ENCODE results near the gene WDFY1. TPM values are rescaled to one million over a fixed set of nuclear protein-coding genes. Genes with fewer than 3 reads are reported as not detected.
A peak's percentile ranks its signal among the peaks of the same experiment; 100 is the strongest.

Gene WDFY1
- total RNA-seq, 1 experiment from 2014 or later, result 44.7 TPM

- no peak for TF ChIP-seq REST (IDR thresholded peaks at IDR 0.05; ENCODE audit: low read depth)
- TF ChIP-seq POLR2A (IDR thresholded peaks at IDR 0.05; ENCODE audit: borderline replicate concordance, extremely low read depth, insufficient read depth, insufficient read length), result no peak
Observed at GRCh38 chr2:223841436-223842190, 103.5 kb downstream of the WDFY1 start (continued).

GRCh38 chr2:223837287-223838061 lies 107.7 kb downstream of the WDFY1 start, which contains the start of gene AP1S3:
Gene AP1S3, minus strand, starts transcription at chr2:223837582. Its CDS starts 132 bp downstream, at chr2:223837450.
- Histone ChIP-seq H3K4me2 (ENCODE audit: low read length) (peak within 1 kb of the TSS; percentile 97), H3K36me3 (ENCODE audit: control insufficient read depth in 1 of 2, insufficient read depth in 2 of 2, low read length in 2 of 2) (peaks cover 7 to 11% of the 10 kb centered on the region in 2 experiments), H3K4me1 (ENCODE audit: control insufficient read depth in 1 of 2, insufficient read depth in 2 of 2, low read length in 2 of 2) (peaks cover 38 to 39% of the 10 kb centered on the region in 2 experiments), H3K79me2 (ENCODE audit: insufficient read depth, low read length) (peaks cover 55% of the 10 kb centered on the region), H3K9me2 (ENCODE audit: insufficient read depth) (no peaks in the 10 kb centered on the region), H3K27me3 (ENCODE audit: insufficient read depth, low read length) (no peaks in the 10 kb centered on the region), H3K9ac (ENCODE audit: low read length) (peak within 1 kb of the TSS; percentile 84), H4K20me1 (ENCODE audit: insufficient read depth) (peaks cover 4% of the 10 kb centered on the region; the same call in 1 of the 2 replicates), H3K27ac (ENCODE audit: low read depth, low read length) (peak within 1 kb of the TSS; percentile 91), H2AFZ (ENCODE audit: low read depth, low read length, poor library complexity, severe bottlenecking) (peak within 1 kb of the TSS; percentile 73), H3K4me3 (replicated peaks in 1 of 2; ENCODE audit: low read depth in 1 of 2, low read length in 2 of 2) (peak within 1 kb of the TSS; percentile 79 to 93), H3K9me3 (ENCODE audit: control insufficient read depth in 1 of 2, insufficient read depth in 1 of 2, low read depth in 1 of 2, low read length in 2 of 2) (no peaks in the 10 kb centered on the region)
- peak; percentile 91 for ATAC-seq
- CTCF ChIA-PET, result interaction anchor here (0.6 to 2.2 kb wide), 2 partner anchors 8 to 23 kb away, joined by 3 to 5 read pairs; no protein-coding TSS in a partner anchor
- POLR2A ChIA-PET, result interaction anchor here (1.0 to 1.6 kb wide), 3 partner anchors 10 to 76 kb away, joined by 3 to 6 read pairs (median 3); no protein-coding TSS in a partner anchor
- peak; percentile 65 for DNase-seq (ENCODE audit: low read depth, low spot score)
- intact Hi-C loops (cut with micrococcal nuclease), result loop anchor here (10.0 kb wide), 1 partner anchor 107 kb away; the partner anchor contains the start of gene WDFY1
- RAD21 ChIA-PET (ENCODE audit: low non-redundant PET in 1 of 2, low total read pairs in 2 of 2, uncharacterized antibody in 2 of 2, unreplicated experiment in 2 of 2), result no interaction called here
- no TSS peak for BruUV-seq (replicated peaks)
- TF ChIP-seq ATF3 (IDR thresholded peaks at IDR 0.05), result no peak
- peak; percentile 92 for TF ChIP-seq POLR2AphosphoS5 (IDR thresholded peaks at IDR 0.05; ENCODE audit: low read depth, low read length)
- TF ChIP-seq TCF7L2 (IDR thresholded peaks at IDR 0.05; ENCODE audit: borderline replicate concordance, extremely low read depth, insufficient read depth, insufficient read length), result no peak
- TF ChIP-seq ELF1 (IDR thresholded peaks at IDR 0.05; ENCODE audit: borderline replicate concordance, low read depth), result no peak
- TF ChIP-seq CEBPB (IDR thresholded peaks at IDR 0.05; ENCODE audit: low read depth), result no peak
- peak; percentile 63; the same call in 1 of the 2 replicates for TF ChIP-seq CBX3 (IDR thresholded peaks at IDR 0.05; ENCODE audit: low read depth)
- TF ChIP-seq JUND (IDR thresholded peaks at IDR 0.05), result no peak; the same call in 1 of the 2 replicates
- TF ChIP-seq EZH2 (IDR thresholded peaks at IDR 0.05), result no peak
- peak; percentile 84 for TF ChIP-seq EGR1 (IDR thresholded peaks at IDR 0.05; ENCODE audit: low read depth)
- no peak for TF ChIP-seq ZNF274 (IDR thresholded peaks at IDR 0.05; ENCODE audit: low read depth, low read length)
- no peak for TF ChIP-seq ZBTB33 (IDR thresholded peaks at IDR 0.05; ENCODE audit: extremely low read depth, insufficient replicate concordance, low read length)
- TF ChIP-seq SIN3A (IDR thresholded peaks at IDR 0.05; ENCODE audit: low read depth), result peak; percentile 78
- 0 out of 2 replicates have a peak, but pooled peaks have one; percentile 1 for TF ChIP-seq RAD21 (IDR thresholded peaks at IDR 0.05; ENCODE audit: low read depth)

All from HCT116 (cell line).